HepG2 (cell line): ENCODE data around the gene IL1R1. TPM values are rescaled to one million over a fixed set of nuclear protein-coding genes. Genes with fewer than 3 reads are reported as not detected.

Source experiments
- FOXA1 ChIP-seq, 2 experiments: fragments of 450-650 bp in 1 of 2; sonication (generic) in 1 of 2; formaldehyde crosslinking in 1 of 2; IDR thresholded peaks; 2 replicates each; pipeline versions ENCODE4 v1.4.0 to v1.6.1; 2016 to 2020; ENCODE audit warnings: missing genetic modification reagents in 1 of 2
- KMT2A ChIP-seq: sonication (generic); formaldehyde crosslinking; IDR thresholded peaks from 2 replicates; pipeline ENCODE4 v1.4.0; 2020; ENCODE audit warnings: missing genetic modification reagents
- LCORL ChIP-seq, 2 experiments: fragments of 450-650 bp in 1 of 2; sonication (generic) in 1 of 2; formaldehyde crosslinking in 1 of 2; IDR thresholded peaks; 2 replicates each; pipeline versions ENCODE4 v1.5.0 to v1.6.1; 2017 to 2020; ENCODE audit warnings: antibody characterized with exemption in 1 of 2, missing genetic modification reagents in 1 of 2
- MNT ChIP-seq: fragments of 450-650 bp; IDR thresholded peaks from 2 replicates; pipeline ENCODE4 v1.6.1; 2016
- NR2C2 ChIP-seq: sonication (generic); formaldehyde crosslinking; IDR thresholded peaks from 2 replicates; pipeline ENCODE4 v1.4.0; 2020; ENCODE audit warnings: missing genetic modification reagents, mild to moderate bottlenecking, moderate library complexity, borderline replicate concordance
- PPARG ChIP-seq: conservative IDR thresholded peaks from 2 replicates; pipeline ENCODE4 v1.6.1; 2016; ENCODE audit warnings: missing biosample characterization, missing genetic modification reagents
- RBM39 ChIP-seq: fragments of 200-400 bp; formaldehyde crosslinking; IDR thresholded peaks from one replicate; pipeline ENCODE4 v1.6.1; 2018; ENCODE audit warnings: antibody characterized with exemption, mild to moderate bottlenecking, low read depth, low read length; ENCODE audit not compliant: poor library complexity, severe bottlenecking
- REPIN1 ChIP-seq: sonication (generic); formaldehyde crosslinking; IDR thresholded peaks from 2 replicates; pipeline ENCODE4 v1.8.0; 2022; ENCODE audit warnings: missing genetic modification reagents, low read depth, mild to moderate bottlenecking, borderline replicate concordance
- RXRB ChIP-seq: IDR thresholded peaks from 2 replicates; pipeline ENCODE4 v1.6.1; 2016; ENCODE audit warnings: borderline replicate concordance, missing genetic modification reagents, missing compliant biosample characterization
- SALL1 ChIP-seq: sonication (generic); formaldehyde crosslinking; IDR thresholded peaks from 2 replicates; pipeline ENCODE4 v1.8.0; 2022; ENCODE audit warnings: mild to moderate bottlenecking, missing genetic modification reagents
- SAP130 ChIP-seq: IDR thresholded peaks from 2 replicates; pipeline ENCODE4 v1.6.1; 2016; ENCODE audit warnings: low read depth
- TEAD3 ChIP-seq: optimal IDR thresholded peaks from 2 replicates; pipeline ENCODE3; 2016; ENCODE audit warnings: borderline replicate concordance
- WIZ ChIP-seq: sonication (generic); formaldehyde crosslinking; IDR thresholded peaks from 2 replicates; pipeline ENCODE4 v1.5.1; 2020; ENCODE audit warnings: mild to moderate bottlenecking, missing genetic modification reagents
- ZFX ChIP-seq: sonication (generic); formaldehyde crosslinking; IDR thresholded peaks from 2 replicates; pipeline ENCODE4 v1.4.0; 2020; ENCODE audit warnings: mild to moderate bottlenecking, low read depth, missing genetic modification reagents, moderate library complexity
- ZNF256 ChIP-seq: sonication (generic); formaldehyde crosslinking; conservative IDR thresholded peaks from 2 replicates; pipeline ENCODE4 v1.4.0; 2020; ENCODE audit warnings: missing genetic modification reagents
- ZNF317 ChIP-seq: sonication (generic); formaldehyde crosslinking; IDR thresholded peaks from 2 replicates; pipeline ENCODE4 v1.5.0; 2020; ENCODE audit warnings: mild to moderate bottlenecking, missing genetic modification reagents
- ZNF550 ChIP-seq: sonication (generic); formaldehyde crosslinking; IDR thresholded peaks from 2 replicates; pipeline ENCODE4 v1.4.0; 2020; ENCODE audit warnings: mild to moderate bottlenecking, missing genetic modification reagents, borderline replicate concordance
- ZNF776 ChIP-seq: sonication (generic); formaldehyde crosslinking; IDR thresholded peaks from 2 replicates; pipeline ENCODE4 v1.4.0; 2020; ENCODE audit warnings: mild to moderate bottlenecking, missing genetic modification reagents
- ZNF792 ChIP-seq: IDR thresholded peaks from 2 replicates; pipeline ENCODE4 v1.6.1; 2016
- ZSCAN5A ChIP-seq: sonication (generic); formaldehyde crosslinking; IDR thresholded peaks from 2 replicates; pipeline ENCODE4 v1.8.0; 2022; ENCODE audit warnings: mild to moderate bottlenecking, missing genetic modification reagents, borderline replicate concordance
- polyA plus RNA-seq, 8 experiments: library from polyadenylated mRNA; depleted of rRNA in 3 of 8; stranded (reverse) in 7 of 8; unstranded in 1 of 8; fragments of >200 nt; fragmentation: Illumina TruSeq in 4 of 8; extraction: Trizol in 4 of 8; gene quantifications; 2 replicates each; pipeline versions ENCODE4 v1.2.1 to v1.2.3, GENCODE V29; 2011 to 2016; ENCODE audit warnings: low read depth in 4 of 8, missing spikeins in 1 of 8, mixed read lengths in 1 of 8; ENCODE audit not compliant: insufficient read depth in 1 of 8
- total RNA-seq, 5 experiments: library from RNA; depleted of rRNA; stranded (reverse); fragments of >200 nt; fragmentation: Illumina TruSeq; extraction: Trizol; gene quantifications; 2 replicates each; pipeline ENCODE4 v1.2.3, GENCODE V29; 2016; ENCODE audit warnings: low read depth in 1 of 5
- TF ChIP-seq, protein P1 (sequence below): IDR thresholded peaks from 2 replicates; pipeline ENCODE4 v1.6.1; 2016; ENCODE audit warnings: mild to moderate bottlenecking
- TF ChIP-seq, protein P2 (sequence below): IDR thresholded peaks from 2 replicates; pipeline ENCODE4 v1.6.1; 2016; ENCODE audit warnings: low read depth, borderline replicate concordance
- TF ChIP-seq, protein P3 (sequence below): IDR thresholded peaks from 2 replicates; pipeline ENCODE4 v1.6.1; 2018; ENCODE audit warnings: missing genetic modification reagents, mild to moderate bottlenecking, missing compliant biosample characterization

The IL1R1 gene
- total and polyA plus RNA-seq, 2 of the 13 experiments (the other 11 are each of a cell fraction or from before 2014, with no cell fraction given) = 38.0 to 93.1 TPM

- TF ChIP-seq, protein P1, sequence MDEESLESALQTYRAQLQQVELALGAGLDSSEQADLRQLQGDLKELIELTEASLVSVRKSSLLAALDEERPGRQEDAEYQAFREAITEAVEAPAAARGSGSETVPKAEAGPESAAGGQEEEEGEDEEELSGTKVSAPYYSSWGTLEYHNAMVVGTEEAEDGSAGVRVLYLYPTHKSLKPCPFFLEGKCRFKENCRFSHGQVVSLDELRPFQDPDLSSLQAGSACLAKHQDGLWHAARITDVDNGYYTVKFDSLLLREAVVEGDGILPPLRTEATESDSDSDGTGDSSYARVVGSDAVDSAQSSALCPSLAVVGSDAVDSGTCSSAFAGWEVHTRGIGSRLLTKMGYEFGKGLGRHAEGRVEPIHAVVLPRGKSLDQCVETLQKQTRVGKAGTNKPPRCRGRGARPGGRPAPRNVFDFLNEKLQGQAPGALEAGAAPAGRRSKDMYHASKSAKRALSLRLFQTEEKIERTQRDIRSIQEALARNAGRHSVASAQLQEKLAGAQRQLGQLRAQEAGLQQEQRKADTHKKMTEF (CRISPR knock-in tag) = peak; percentile 71
- TF ChIP-seq TEAD3 (peak; percentile 43), NR2C2 (CRISPR knock-in tag) (no peak), ZNF256 (no peak), FOXA1 (IDR thresholded peaks at IDR 0.05) (no peak), FOXA1 (CRISPR knock-in tag; IDR thresholded peaks at IDR 0.05) (no peak), REPIN1 (CRISPR knock-in tag) (peak; percentile 76; the same call in 1 of the 2 replicates), KMT2A (CRISPR knock-in tag) (0 out of 2 replicates have a peak, but pooled peaks have one; percentile 27), ZNF550 (CRISPR knock-in tag) (no peak), RXRB (CRISPR knock-in tag) (peak; percentile 64), SAP130 (CRISPR knock-in tag) (peak; percentile 66), ZNF317 (CRISPR knock-in tag) (peak; percentile 83), RBM39 (no peak), LCORL (IDR thresholded peaks at IDR 0.05) (no peak), LCORL (CRISPR knock-in tag; IDR thresholded peaks at IDR 0.05) (no peak), ZNF776 (CRISPR knock-in tag) (no peak), WIZ (CRISPR knock-in tag) (no peak), SALL1 (peak; percentile 80), ZNF792 (0 out of 2 replicates have a peak, but pooled peaks have one; percentile 38), ZSCAN5A (CRISPR knock-in tag) (peak; percentile 23; the same call in 1 of the 2 replicates), PPARG (CRISPR knock-in tag) (peak; percentile 44; the same call in 1 of the 2 replicates), MNT (peak; percentile 50), ZFX (CRISPR knock-in tag) (no peak)
- TF ChIP-seq, protein P2, sequence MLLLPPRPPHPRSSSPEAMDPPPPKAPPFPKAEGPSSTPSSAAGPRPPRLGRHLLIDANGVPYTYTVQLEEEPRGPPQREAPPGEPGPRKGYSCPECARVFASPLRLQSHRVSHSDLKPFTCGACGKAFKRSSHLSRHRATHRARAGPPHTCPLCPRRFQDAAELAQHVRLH (CRISPR knock-in tag) = peak; percentile 53; the same call in 1 of the 2 replicates
- TF ChIP-seq, protein P3, sequence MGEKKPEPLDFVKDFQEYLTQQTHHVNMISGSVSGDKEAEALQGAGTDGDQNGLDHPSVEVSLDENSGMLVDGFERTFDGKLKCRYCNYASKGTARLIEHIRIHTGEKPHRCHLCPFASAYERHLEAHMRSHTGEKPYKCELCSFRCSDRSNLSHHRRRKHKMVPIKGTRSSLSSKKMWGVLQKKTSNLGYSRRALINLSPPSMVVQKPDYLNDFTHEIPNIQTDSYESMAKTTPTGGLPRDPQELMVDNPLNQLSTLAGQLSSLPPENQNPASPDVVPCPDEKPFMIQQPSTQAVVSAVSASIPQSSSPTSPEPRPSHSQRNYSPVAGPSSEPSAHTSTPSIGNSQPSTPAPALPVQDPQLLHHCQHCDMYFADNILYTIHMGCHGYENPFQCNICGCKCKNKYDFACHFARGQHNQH (CRISPR knock-in tag) = peak; percentile 63
These were observed 48.0 kb downstream of the IL1R1 start (continued) for GRCh38 chr2:102190430-102191107.
